ENCODE data around the gene ELL2.

- TF ChIP-seq, protein P1, sequence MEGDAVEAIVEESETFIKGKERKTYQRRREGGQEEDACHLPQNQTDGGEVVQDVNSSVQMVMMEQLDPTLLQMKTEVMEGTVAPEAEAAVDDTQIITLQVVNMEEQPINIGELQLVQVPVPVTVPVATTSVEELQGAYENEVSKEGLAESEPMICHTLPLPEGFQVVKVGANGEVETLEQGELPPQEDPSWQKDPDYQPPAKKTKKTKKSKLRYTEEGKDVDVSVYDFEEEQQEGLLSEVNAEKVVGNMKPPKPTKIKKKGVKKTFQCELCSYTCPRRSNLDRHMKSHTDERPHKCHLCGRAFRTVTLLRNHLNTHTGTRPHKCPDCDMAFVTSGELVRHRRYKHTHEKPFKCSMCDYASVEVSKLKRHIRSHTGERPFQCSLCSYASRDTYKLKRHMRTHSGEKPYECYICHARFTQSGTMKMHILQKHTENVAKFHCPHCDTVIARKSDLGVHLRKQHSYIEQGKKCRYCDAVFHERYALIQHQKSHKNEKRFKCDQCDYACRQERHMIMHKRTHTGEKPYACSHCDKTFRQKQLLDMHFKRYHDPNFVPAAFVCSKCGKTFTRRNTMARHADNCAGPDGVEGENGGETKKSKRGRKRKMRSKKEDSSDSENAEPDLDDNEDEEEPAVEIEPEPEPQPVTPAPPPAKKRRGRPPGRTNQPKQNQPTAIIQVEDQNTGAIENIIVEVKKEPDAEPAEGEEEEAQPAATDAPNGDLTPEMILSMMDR (IDR thresholded peaks at IDR 0.05), result no peak
- no peak for TF ChIP-seq POLR2A (IDR thresholded peaks at IDR 0.05)
Observed at GRCh38 chr5:95845391-95845790, 116.3 kb downstream of the ELL2 start.

Measured in prostate gland (tissue), 2 donors.